HepG2 (cell line): ENCODE data around the gene CREBRF. TPM values are rescaled to one million over a fixed set of nuclear protein-coding genes. Genes with fewer than 3 reads are reported as not detected.

ENCODE experiments used
- AGO2 ChIP-seq: fragments of 200-400 bp; formaldehyde crosslinking; optimal IDR thresholded peaks from 2 replicates; pipeline ENCODE3; 2017; ENCODE audit warnings: mild to moderate bottlenecking, low read depth, low read length, moderate library complexity
- CHCHD3 ChIP-seq: sonication (generic); formaldehyde crosslinking; IDR thresholded peaks from 2 replicates; pipeline ENCODE4 v1.8.0; 2022; ENCODE audit warnings: mild to moderate bottlenecking, missing genetic modification reagents, moderate library complexity
- DNMT1 ChIP-seq: sonication (generic); formaldehyde crosslinking; IDR thresholded peaks from 2 replicates; pipeline ENCODE4 v1.5.1; 2020; ENCODE audit warnings: mild to moderate bottlenecking, missing genetic modification reagents
- ESRRA ChIP-seq: sonication (generic); formaldehyde crosslinking; IDR thresholded peaks from 2 replicates; pipeline ENCODE4 v1.5.1; 2020; ENCODE audit warnings: mild to moderate bottlenecking, low read depth, missing genetic modification reagents
- FLYWCH1 ChIP-seq: sonication (generic); formaldehyde crosslinking; IDR thresholded peaks from 2 replicates; pipeline ENCODE4 v1.8.1; 2023; ENCODE audit warnings: mild to moderate bottlenecking, missing genetic modification reagents
- GLI4 ChIP-seq: sonication (generic); formaldehyde crosslinking; IDR thresholded peaks from 2 replicates; pipeline ENCODE4 v1.5.1; 2020; ENCODE audit warnings: missing genetic modification reagents, mild to moderate bottlenecking, moderate library complexity, borderline replicate concordance
- SAP130 ChIP-seq: IDR thresholded peaks from 2 replicates; pipeline ENCODE4 v1.6.1; 2016; ENCODE audit warnings: low read depth
- SP1 ChIP-seq, 2 experiments: fragments of 450-650 bp in 1 of 2; sonication (generic) in 1 of 2; formaldehyde crosslinking in 1 of 2; IDR thresholded peaks; 2 replicates each; pipeline versions ENCODE4 v1.4.0 to v1.6.1; 2016 to 2020; ENCODE audit warnings: missing genetic modification reagents in 1 of 2
- SP4 ChIP-seq: sonication (generic); formaldehyde crosslinking; IDR thresholded peaks from 2 replicates; pipeline ENCODE4 v1.8.1; 2023; ENCODE audit warnings: mild to moderate bottlenecking, missing genetic modification reagents
- SRSF9 ChIP-seq: fragments of 200-400 bp; formaldehyde crosslinking; IDR thresholded peaks from 2 replicates; pipeline ENCODE4 v1.6.1; 2018; ENCODE audit warnings: borderline replicate concordance, mild to moderate bottlenecking, low read depth, low read length; ENCODE audit not compliant: insufficient read depth, poor library complexity, severe bottlenecking
- TEAD3 ChIP-seq: optimal IDR thresholded peaks from 2 replicates; pipeline ENCODE3; 2016; ENCODE audit warnings: borderline replicate concordance
- ZNF136 ChIP-seq: sonication (generic); formaldehyde crosslinking; IDR thresholded peaks from 2 replicates; pipeline ENCODE4 v1.8.1; 2022; ENCODE audit warnings: low read depth, mild to moderate bottlenecking, moderate library complexity, missing genetic modification reagents
- ZNF24 ChIP-seq: fragments of 450-650 bp; IDR thresholded peaks from 2 replicates; pipeline ENCODE4 v1.6.1; 2017; ENCODE audit warnings: antibody characterized with exemption, mild to moderate bottlenecking
- ZNF549 ChIP-seq: sonication (generic); formaldehyde crosslinking; IDR thresholded peaks from 2 replicates; pipeline ENCODE4 v1.5.0; 2020; ENCODE audit warnings: missing genetic modification reagents
- ZNF605 ChIP-seq: sonication (generic); formaldehyde crosslinking; IDR thresholded peaks from 2 replicates; pipeline ENCODE4 v1.8.0; 2022; ENCODE audit warnings: mild to moderate bottlenecking, missing genetic modification reagents
- ZNF773 ChIP-seq: sonication (generic); formaldehyde crosslinking; IDR thresholded peaks from 2 replicates; pipeline ENCODE4 v1.4.0; 2020; ENCODE audit warnings: missing genetic modification reagents, borderline replicate concordance
- ZSCAN12 ChIP-seq: sonication (generic); formaldehyde crosslinking; IDR thresholded peaks from 2 replicates; pipeline ENCODE4 v1.9.0; 2021; ENCODE audit warnings: mild to moderate bottlenecking, missing genetic modification reagents
- polyA plus RNA-seq, 8 experiments: library from polyadenylated mRNA; depleted of rRNA in 3 of 8; stranded (reverse) in 7 of 8; unstranded in 1 of 8; fragments of >200 nt; fragmentation: Illumina TruSeq in 4 of 8; extraction: Trizol in 4 of 8; gene quantifications; 2 replicates each; pipeline versions ENCODE4 v1.2.1 to v1.2.3, GENCODE V29; 2011 to 2016; ENCODE audit warnings: low read depth in 4 of 8, missing spikeins in 1 of 8, mixed read lengths in 1 of 8; ENCODE audit not compliant: insufficient read depth in 1 of 8
- total RNA-seq, 5 experiments: library from RNA; depleted of rRNA; stranded (reverse); fragments of >200 nt; fragmentation: Illumina TruSeq; extraction: Trizol; gene quantifications; 2 replicates each; pipeline ENCODE4 v1.2.3, GENCODE V29; 2016; ENCODE audit warnings: low read depth in 1 of 5
- TF ChIP-seq, protein P1 (sequence below): IDR thresholded peaks from 2 replicates; pipeline ENCODE4 v1.6.1; 2012; ENCODE audit warnings: low read depth, low read length, improper control_type of control experiment
- TF ChIP-seq, protein P2 (sequence below): sonication (generic); formaldehyde crosslinking; IDR thresholded peaks from 2 replicates; pipeline ENCODE4 v1.4.0; 2020; ENCODE audit warnings: missing genetic modification reagents
- TF ChIP-seq, protein P3 (sequence below): sonication (generic); formaldehyde crosslinking; IDR thresholded peaks from 2 replicates; pipeline ENCODE4 v1.5.0; 2020; ENCODE audit warnings: mild to moderate bottlenecking, missing genetic modification reagents
- TF ChIP-seq, protein P4 (sequence below): IDR thresholded peaks from 2 replicates; pipeline ENCODE4 v1.6.1; 2012; ENCODE audit warnings: inconsistent platforms

CREBRF gene
- total and polyA plus RNA-seq, 2 of the 13 experiments (the other 11 are each of a cell fraction or from before 2014, with no cell fraction given) = 4.5 to 10.2 TPM

DNA sequence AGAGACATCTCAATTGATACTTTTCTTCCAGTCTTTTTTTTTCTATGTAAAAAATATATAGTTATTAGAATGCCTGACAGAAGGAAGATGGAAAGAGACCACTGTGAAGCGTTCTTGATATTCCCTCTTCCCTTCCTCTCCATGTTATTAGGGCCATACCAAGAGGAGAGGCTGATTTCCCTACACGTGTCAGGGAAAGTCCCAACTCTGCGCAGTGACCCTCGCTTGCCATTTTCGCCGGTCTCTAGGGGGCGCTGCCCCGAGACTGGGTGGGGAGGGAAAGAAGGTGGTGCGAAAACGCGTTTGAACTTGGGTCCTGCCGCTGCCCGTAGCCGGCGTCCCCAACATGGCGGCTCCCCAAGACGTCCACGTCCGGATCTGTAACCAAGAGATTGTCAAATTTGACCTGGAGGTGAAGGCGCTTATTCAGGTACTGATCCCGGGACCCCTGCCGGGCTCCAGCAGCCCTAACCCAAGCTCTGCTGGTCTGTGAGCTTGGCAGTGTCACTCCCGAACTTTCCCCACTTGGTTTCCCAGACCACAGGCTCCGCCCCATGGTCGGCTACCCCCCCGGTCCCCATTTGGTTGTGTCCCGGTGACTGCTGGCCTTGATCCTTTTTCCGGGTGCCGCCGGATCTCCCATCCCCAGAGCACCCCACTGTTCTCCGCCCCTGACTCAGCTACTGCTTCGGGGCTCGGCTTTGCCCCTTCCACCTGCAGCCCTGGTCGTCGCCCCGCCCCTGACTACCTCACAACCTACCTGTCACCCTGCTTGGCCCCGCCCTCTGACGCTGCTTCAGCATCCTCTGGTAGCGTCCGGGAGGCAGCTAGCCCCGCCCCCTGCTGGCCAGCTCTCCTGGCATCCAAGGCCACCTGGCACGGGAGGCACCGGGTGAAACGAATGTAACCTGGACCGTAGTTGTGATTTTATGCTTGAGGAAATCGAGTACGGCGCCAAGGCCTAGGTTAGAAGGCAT is 88.3 kb downstream of the CREBRF start, which contains the start of gene BNIP1 (continued):
- TF ChIP-seq TEAD3 (CRISPR knock-in tag) (peak; percentile 73), SP1 (IDR thresholded peaks at IDR 0.05) (no peak), SP1 (CRISPR knock-in tag; IDR thresholded peaks at IDR 0.05) (peak; percentile 92), ZNF549 (CRISPR knock-in tag) (no peak), ZNF605 (CRISPR knock-in tag) (peak; percentile 70; the same call in 1 of the 2 replicates), SRSF9 (no peak), ESRRA (CRISPR knock-in tag) (peak; percentile 58; the same call in 1 of the 2 replicates), SAP130 (CRISPR knock-in tag) (peak; percentile 91), ZSCAN12 (no peak), AGO2 (peak; percentile 35), DNMT1 (CRISPR knock-in tag) (no peak), ZNF773 (CRISPR knock-in tag) (no peak), CHCHD3 (0 out of 2 replicates have a peak, but pooled peaks have one; percentile 31), ZNF24 (peak; percentile 44; the same call in 1 of the 2 replicates), SP4 (peak; percentile 77; the same call in 1 of the 2 replicates), ZNF136 (CRISPR knock-in tag) (no peak; the same call in 1 of the 2 replicates), FLYWCH1 (CRISPR knock-in tag) (no peak), GLI4 (no peak)
- TF ChIP-seq, protein P1, sequence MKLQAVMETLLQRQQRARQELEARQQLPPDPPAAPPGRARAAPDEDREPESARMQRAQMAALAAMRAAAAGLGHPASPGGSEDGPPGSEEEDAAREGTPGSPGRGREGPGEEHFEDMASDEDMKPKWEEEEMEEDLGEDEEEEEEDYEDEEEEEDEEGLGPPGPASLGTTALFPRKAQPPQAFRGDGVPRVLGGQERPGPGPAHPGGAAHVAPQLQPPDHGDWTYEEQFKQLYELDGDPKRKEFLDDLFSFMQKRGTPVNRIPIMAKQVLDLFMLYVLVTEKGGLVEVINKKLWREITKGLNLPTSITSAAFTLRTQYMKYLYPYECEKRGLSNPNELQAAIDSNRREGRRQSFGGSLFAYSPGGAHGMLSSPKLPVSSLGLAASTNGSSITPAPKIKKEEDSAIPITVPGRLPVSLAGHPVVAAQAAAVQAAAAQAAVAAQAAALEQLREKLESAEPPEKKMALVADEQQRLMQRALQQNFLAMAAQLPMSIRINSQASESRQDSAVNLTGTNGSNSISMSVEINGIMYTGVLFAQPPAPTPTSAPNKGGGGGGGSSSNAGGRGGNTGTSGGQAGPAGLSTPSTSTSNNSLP = no peak
- TF ChIP-seq, protein P2, sequence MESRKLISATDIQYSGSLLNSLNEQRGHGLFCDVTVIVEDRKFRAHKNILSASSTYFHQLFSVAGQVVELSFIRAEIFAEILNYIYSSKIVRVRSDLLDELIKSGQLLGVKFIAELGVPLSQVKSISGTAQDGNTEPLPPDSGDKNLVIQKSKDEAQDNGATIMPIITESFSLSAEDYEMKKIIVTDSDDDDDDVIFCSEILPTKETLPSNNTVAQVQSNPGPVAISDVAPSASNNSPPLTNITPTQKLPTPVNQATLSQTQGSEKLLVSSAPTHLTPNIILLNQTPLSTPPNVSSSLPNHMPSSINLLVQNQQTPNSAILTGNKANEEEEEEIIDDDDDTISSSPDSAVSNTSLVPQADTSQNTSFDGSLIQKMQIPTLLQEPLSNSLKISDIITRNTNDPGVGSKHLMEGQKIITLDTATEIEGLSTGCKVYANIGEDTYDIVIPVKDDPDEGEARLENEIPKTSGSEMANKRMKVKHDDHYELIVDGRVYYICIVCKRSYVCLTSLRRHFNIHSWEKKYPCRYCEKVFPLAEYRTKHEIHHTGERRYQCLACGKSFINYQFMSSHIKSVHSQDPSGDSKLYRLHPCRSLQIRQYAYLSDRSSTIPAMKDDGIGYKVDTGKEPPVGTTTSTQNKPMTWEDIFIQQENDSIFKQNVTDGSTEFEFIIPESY (CRISPR knock-in tag) = peak; percentile 85
- TF ChIP-seq, protein P3, sequence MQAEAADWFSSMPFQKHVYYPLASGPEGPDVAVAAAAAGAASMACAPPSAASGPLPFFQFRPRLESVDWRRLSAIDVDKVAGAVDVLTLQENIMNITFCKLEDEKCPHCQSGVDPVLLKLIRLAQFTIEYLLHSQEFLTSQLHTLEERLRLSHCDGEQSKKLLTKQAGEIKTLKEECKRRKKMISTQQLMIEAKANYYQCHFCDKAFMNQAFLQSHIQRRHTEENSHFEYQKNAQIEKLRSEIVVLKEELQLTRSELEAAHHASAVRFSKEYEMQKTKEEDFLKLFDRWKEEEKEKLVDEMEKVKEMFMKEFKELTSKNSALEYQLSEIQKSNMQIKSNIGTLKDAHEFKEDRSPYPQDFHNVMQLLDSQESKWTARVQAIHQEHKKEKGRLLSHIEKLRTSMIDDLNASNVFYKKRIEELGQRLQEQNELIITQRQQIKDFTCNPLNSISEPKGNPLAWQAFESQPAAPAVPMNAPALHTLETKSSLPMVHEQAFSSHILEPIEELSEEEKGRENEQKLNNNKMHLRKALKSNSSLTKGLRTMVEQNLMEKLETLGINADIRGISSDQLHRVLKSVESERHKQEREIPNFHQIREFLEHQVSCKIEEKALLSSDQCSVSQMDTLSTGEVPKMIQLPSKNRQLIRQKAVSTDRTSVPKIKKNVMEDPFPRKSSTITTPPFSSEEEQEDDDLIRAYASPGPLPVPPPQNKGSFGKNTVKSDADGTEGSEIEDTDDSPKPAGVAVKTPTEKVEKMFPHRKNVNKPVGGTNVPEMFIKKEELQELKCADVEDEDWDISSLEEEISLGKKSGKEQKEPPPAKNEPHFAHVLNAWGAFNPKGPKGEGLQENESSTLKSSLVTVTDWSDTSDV (CRISPR knock-in tag) = no peak
- TF ChIP-seq, protein P4, sequence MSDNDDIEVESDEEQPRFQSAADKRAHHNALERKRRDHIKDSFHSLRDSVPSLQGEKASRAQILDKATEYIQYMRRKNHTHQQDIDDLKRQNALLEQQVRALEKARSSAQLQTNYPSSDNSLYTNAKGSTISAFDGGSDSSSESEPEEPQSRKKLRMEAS = peak; percentile 93
